SK-N-SH (cell line): ENCODE results near the gene SLC25A38.

Experiments used
- CHD2 ChIP-seq: fragments of 150-350 bp; IDR thresholded peaks from 2 replicates; pipeline ENCODE4 v1.6.1; 2018; ENCODE audit warnings: low read length; ENCODE audit not compliant: partially characterized antibody
- CTCF ChIP-seq: fragments of 200-600 bp; sonication (generic); IDR thresholded peaks from 2 replicates; pipeline ENCODE4 v1.6.1; 2017; ENCODE audit warnings: antibody characterized with exemption, mild to moderate bottlenecking, moderate library complexity
- EP300 ChIP-seq, 2 experiments: IDR thresholded peaks; 2 replicates each; pipeline versions ENCODE4 v1.4.0 to v1.6.1; 2012; ENCODE audit warnings: borderline replicate concordance in 1 of 2, low read depth in 1 of 2, low read length in 1 of 2
- FOXM1 ChIP-seq: IDR thresholded peaks from 2 replicates; pipeline ENCODE4 v1.4.0; 2012; ENCODE audit warnings: low read depth, mild to moderate bottlenecking
- MAX ChIP-seq: IDR thresholded peaks from 2 replicates; pipeline ENCODE4 v1.4.0; 2012; ENCODE audit warnings: low read depth
- MXI1 ChIP-seq: IDR thresholded peaks from 2 replicates; pipeline ENCODE4 v1.6.1; 2012; ENCODE audit warnings: mild to moderate bottlenecking, low read depth, low read length, improper control_type of control experiment
- RAD21 ChIP-seq: IDR thresholded peaks from 2 replicates; pipeline ENCODE4 v1.6.1; 2012; ENCODE audit warnings: mild to moderate bottlenecking, low read length
- SIN3A ChIP-seq: IDR thresholded peaks from 2 replicates; pipeline ENCODE4 v1.6.1; 2012; ENCODE audit warnings: low read depth, mild to moderate bottlenecking, low read length, moderate library complexity, borderline replicate concordance
- USF1 ChIP-seq: IDR thresholded peaks from 2 replicates; pipeline ENCODE4 v1.4.0; 2012; ENCODE audit warnings: low read depth, borderline replicate concordance
- YY1 ChIP-seq: IDR thresholded peaks from 2 replicates; pipeline ENCODE4 v1.4.0; 2012; ENCODE audit warnings: low read depth, mild to moderate bottlenecking

- TF ChIP-seq CTCF (no peak), EP300 (IDR thresholded peaks at IDR 0.05; ENCODE audit: borderline replicate concordance in 1 of 2, low read depth in 1 of 2, low read length in 1 of 2) (no peak), SIN3A (no peak), MXI1 (no peak), FOXM1 (no peak), MAX (no peak), RAD21 (no peak), CHD2 (no peak), USF1 (no peak), YY1 (no peak)
Observed at GRCh38 chr3:39388741-39389248, 5.6 kb downstream of the SLC25A38 start.
